WERI-Rb-1 (cell line): ENCODE results near the gene USP2.

Experiments used
- DNase-seq: peaks from one replicate; pipeline ENCODE4 v3.0.0-alpha.2; 2020
- H3K27ac ChIP-seq: fragments of 250-450 bp; sonication (Bioruptor Pico); 2 replicates; pipeline ENCODE4 v1.5.1; 2020; ENCODE audit warnings: mild to moderate bottlenecking, moderate library complexity
- H3K27me3 ChIP-seq: fragments of 250-450 bp; sonication (Bioruptor Pico); 2 replicates; pipeline ENCODE4 v1.5.1; 2021; ENCODE audit warnings: mild to moderate bottlenecking, low read depth, moderate library complexity; ENCODE audit not compliant: insufficient read depth, severe bottlenecking
- H3K36me3 ChIP-seq: fragments of 250-450 bp; sonication (Bioruptor Pico); 2 replicates; pipeline ENCODE4 v1.5.1; 2020; ENCODE audit warnings: mild to moderate bottlenecking, moderate library complexity
- H3K4me3 ChIP-seq: 2 replicates; pipeline ENCODE4 v1.5.1; 2011; ENCODE audit warnings: low read depth, mild to moderate bottlenecking, control low read depth, low read length
- H3K9me3 ChIP-seq: fragments of 250-450 bp; sonication (Bioruptor Pico); 2 replicates; pipeline ENCODE4 v1.5.1; 2021; ENCODE audit warnings: mild to moderate bottlenecking, moderate library complexity; ENCODE audit not compliant: severe bottlenecking
- CTCF ChIP-seq: IDR thresholded peaks from 2 replicates; pipeline ENCODE4 v1.5.1; 2011; ENCODE audit warnings: low read depth, mild to moderate bottlenecking, control low read depth, inconsistent platforms, low read length

The USP2 gene

GRCh38 chr11:119419834-119420492 lies 38.5 kb upstream of the USP2 start:
- H3K27ac ChIP-seq = no peak overlapping the region

GRCh38 chr11:119419246-119419645 lies 37.8 kb upstream of the USP2 start:
- H3K4me3 ChIP-seq = no peak overlapping the region
- no peaks in the 10 kb centered on the region for H3K36me3 ChIP-seq
- H3K27me3 ChIP-seq = no peaks in the 10 kb centered on the region
- TF ChIP-seq CTCF = no peak
- no peak for DNase-seq
- H3K9me3 ChIP-seq = peaks cover under 1% of the 10 kb centered on the region
- H3K27ac ChIP-seq = no peak overlapping the region

More at GRCh38 chr11:119419834-119420492, 38.5 kb upstream of the USP2 start:
- H3K36me3 ChIP-seq = no peaks in the 10 kb centered on the region
- no peaks in the 10 kb centered on the region for H3K27me3 ChIP-seq
- H3K9me3 ChIP-seq = no peaks in the 10 kb centered on the region
- no peak overlapping the region for H3K4me3 ChIP-seq
- no peak for DNase-seq
- no peak for TF ChIP-seq CTCF

GRCh38 chr11:119418759-119419158 lies 37.3 kb upstream of the USP2 start:
- Histone ChIP-seq H3K27me3 (no peaks in the 10 kb centered on the region), H3K9me3 (peaks cover 4% of the 10 kb centered on the region), H3K4me3 (no peak overlapping the region), H3K36me3 (no peaks in the 10 kb centered on the region), H3K27ac (no peak overlapping the region)
- DNase-seq = no peak
- TF ChIP-seq CTCF = no peak

GRCh38 chr11:119417726-119418540 lies 36.4 kb upstream of the USP2 start:
- Histone ChIP-seq H3K9me3 (peaks cover 4% of the 10 kb centered on the region), H3K27ac (no peak overlapping the region), H3K4me3 (no peak overlapping the region), H3K36me3 (no peaks in the 10 kb centered on the region), H3K27me3 (no peaks in the 10 kb centered on the region)
- DNase-seq = no peak
- TF ChIP-seq CTCF = no peak

- no peak for TF ChIP-seq CTCF
- peaks cover 4% of the 10 kb centered on the region for H3K9me3 ChIP-seq
- DNase-seq = no peak
- no peaks in the 10 kb centered on the region for H3K27me3 ChIP-seq
- H3K36me3 ChIP-seq = no peaks in the 10 kb centered on the region
- H3K27ac ChIP-seq = no peak overlapping the region
- no peak overlapping the region for H3K4me3 ChIP-seq
Observed at GRCh38 chr11:119416606-119417580, 35.4 kb upstream of the USP2 start.
